Activated CD4-positive, alpha-beta T cell treated with anti-CD3 and anti-CD28 coated beads, Interleukin-2, amount 50 U/mL, for 16 hours (primary cell): ENCODE data around the gene PLCXD3.
"Not testable (repeated sequence)": the region's sequence is repeated elsewhere in the genome, so short reads cannot be mapped to it uniquely, and the experiment has no call there.

Experiments
- DNase-seq: peaks from one replicate; pipeline ENCODE4 v3.0.0-alpha.2; 2020

Gene PLCXD3

GRCh38 chr5:41510176-41510831 lies at the start of gene PLCXD3:
Gene PLCXD3, minus strand, starts transcription at chr5:41510601. Its CDS starts 75 bp downstream, at chr5:41510526.
- no peak for DNase-seq

- DNase-seq = no peak
Observed at GRCh38 chr5:41559184-41559583, 48.8 kb upstream of the PLCXD3 start.

GRCh38 chr5:41558295-41558694 lies 47.9 kb upstream of the PLCXD3 start:
- no peak for DNase-seq

- no peak for DNase-seq
Observed at GRCh38 chr5:41547991-41548390, 37.6 kb upstream of the PLCXD3 start.

- no peak for DNase-seq
Observed at GRCh38 chr5:41542183-41542582, 31.8 kb upstream of the PLCXD3 start.

- no peak for DNase-seq
Observed at GRCh38 chr5:41539454-41539853, 29.1 kb upstream of the PLCXD3 start.

GRCh38 chr5:41537581-41537980 lies 27.2 kb upstream of the PLCXD3 start:
- DNase-seq = no peak

GRCh38 chr5:41532485-41532884 lies 22.1 kb upstream of the PLCXD3 start:
- no peak for DNase-seq

GRCh38 chr5:41527201-41527779 lies 16.9 kb upstream of the PLCXD3 start:
- DNase-seq = no peak

GRCh38 chr5:41526699-41527098 lies 16.3 kb upstream of the PLCXD3 start:
- no peak for DNase-seq

- no peak for DNase-seq
Observed at GRCh38 chr5:41524174-41524573, 13.8 kb upstream of the PLCXD3 start.

GRCh38 chr5:41522193-41522786 lies 11.9 kb upstream of the PLCXD3 start:
- no peak for DNase-seq

GRCh38 chr5:41519801-41520200 lies 9.4 kb upstream of the PLCXD3 start:
- no peak for DNase-seq

GRCh38 chr5:41517909-41518308 lies 7.5 kb upstream of the PLCXD3 start:
- no peak for DNase-seq

GRCh38 chr5:41511241-41511640 lies 840 bp upstream of the PLCXD3 start:
- no peak for DNase-seq

- DNase-seq = no peak
Observed at GRCh38 chr5:41509399-41510175, 814 bp downstream of the PLCXD3 start.

- DNase-seq = no peak
Observed at GRCh38 chr5:41508696-41509398, 1.6 kb downstream of the PLCXD3 start.

GRCh38 chr5:41508186-41508585 lies 2.2 kb downstream of the PLCXD3 start:
- no peak for DNase-seq

- no peak for DNase-seq
Observed at GRCh38 chr5:41507501-41507900, 2.9 kb downstream of the PLCXD3 start.

GRCh38 chr5:41503860-41504259 lies 6.5 kb downstream of the PLCXD3 start:
- DNase-seq = no peak

GRCh38 chr5:41503310-41503709 lies 7.1 kb downstream of the PLCXD3 start:
- no peak for DNase-seq

GRCh38 chr5:41493490-41494126 lies 16.8 kb downstream of the PLCXD3 start:
- DNase-seq = not testable (repeated sequence)

GRCh38 chr5:41485533-41485932 lies 24.9 kb downstream of the PLCXD3 start:
- no peak for DNase-seq
